Stimulated activated CD8-positive, alpha-beta memory T cell treated with anti-CD3 and anti-CD28 coated beads, Interleukin-4, amount 100 ng/mL, for 1 hour (primary cell): ENCODE data around the gene APBB2.

Experiments used
- DNase-seq, 2 donors: peaks; one replicate each; pipeline ENCODE4 v3.0.0-alpha.2; 2020; ENCODE audit warnings: low read depth in 2 of 2, low spot score in 1 of 2

The APBB2 gene

DNA sequence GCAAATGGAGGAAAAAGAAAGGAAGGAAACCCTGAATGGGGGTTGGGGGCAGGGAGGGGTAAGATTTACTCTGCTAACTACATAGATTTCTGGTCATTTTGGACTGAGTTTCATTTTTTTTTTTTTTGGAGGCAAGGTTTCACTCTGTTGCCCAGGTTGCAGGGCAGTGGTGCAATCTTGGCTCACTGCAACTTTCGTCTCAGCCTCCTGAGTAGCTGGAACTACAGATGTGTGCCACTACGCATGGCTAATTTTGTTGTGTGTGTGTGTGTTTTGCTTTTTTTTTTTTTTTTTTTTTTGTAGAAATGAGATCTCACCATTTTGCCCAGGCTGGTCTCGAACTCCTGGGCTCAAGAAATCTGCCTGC lies 223.5 kb downstream of the APBB2 start:
- DNase-seq = no peak

DNA sequence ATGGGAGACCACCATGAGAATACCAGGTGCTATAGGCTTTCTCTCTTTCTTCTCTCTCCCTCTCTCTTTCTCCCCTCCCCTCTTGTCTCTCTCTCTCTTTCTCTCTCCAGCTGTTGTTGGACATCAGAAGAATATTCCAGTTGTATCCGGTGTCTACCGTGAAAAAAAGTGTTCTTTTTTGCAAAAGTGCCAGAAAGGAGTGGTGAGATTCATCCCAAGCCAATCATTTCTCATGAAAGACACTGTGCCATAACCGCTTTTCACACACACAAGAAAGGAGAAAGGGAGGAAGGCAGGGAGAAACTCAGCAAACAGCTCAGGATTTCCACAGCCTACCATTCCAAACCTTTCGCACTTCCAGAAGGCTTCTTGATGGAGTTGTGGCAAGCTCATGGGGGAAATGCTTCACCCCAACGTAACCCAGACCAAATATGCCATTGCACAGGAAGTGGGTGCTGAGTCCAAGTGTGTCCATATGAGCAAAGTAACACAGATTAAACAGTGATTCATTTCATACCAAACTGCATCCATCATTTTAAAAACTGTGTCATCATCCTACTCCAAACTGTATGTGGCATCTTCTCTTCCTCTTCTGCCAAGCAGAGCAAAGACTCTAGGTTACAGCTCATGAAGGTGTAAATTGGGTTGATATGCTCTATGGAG lies 224.0 kb downstream of the APBB2 start:
- DNase-seq = no peak

DNA sequence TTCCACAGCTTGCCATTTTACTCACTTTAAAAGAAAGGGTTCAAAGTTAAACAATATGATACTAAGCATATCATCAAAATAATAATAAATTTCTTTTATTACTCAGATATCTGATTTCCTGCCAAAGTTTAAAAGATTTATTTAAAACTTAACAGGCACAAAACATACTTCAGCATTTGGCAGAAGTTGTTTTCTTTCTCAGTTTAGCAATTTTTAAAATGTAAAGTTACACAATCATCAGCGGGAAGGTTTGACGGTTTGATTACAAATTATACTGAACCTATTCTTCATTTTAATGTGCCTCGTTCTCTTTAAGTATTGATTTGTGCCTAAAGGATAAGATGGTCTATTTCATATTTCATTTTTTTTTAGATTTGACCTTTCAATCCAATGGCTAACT lies 227.2 kb downstream of the APBB2 start:
- no peak for DNase-seq

DNA sequence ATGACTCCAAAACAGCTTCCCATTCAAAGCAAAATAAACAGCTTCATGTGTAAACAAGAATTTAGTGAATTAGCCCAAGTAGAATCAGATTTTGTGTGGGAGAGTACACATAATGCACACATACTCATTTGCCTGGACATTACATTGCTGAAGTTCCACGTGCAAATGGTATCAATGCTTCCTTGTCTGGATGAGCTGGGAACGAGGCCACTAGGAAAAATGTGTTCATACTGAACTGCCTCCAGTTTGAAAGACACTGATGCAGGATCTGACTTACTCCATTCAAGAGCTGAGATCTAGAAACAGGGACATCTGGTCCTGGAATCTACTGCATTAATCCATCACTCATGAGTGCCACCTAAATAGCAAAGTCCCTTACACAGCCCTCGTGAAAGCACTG lies 228.0 kb downstream of the APBB2 start:
- DNase-seq = no peak

DNA sequence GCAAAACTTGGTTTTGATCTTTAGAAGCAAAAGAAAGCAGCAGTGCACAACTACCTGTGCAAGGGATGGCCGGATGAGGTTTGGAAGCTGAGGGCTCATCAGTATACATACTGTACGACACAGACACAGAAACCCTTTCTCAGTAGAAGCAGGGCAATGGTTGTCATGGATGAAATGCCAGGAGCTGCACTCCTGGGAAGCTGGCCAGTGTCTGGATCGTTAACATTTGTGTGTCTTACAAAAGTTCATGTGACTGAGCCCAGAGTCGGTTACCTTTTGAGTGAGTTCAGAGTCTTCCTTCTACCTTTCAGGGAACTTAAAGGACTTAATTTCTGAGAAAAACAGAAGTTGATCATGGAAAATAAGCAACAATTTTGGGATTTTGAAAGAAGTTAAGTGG lies 230.3 kb downstream of the APBB2 start:
- DNase-seq = no peak

DNA sequence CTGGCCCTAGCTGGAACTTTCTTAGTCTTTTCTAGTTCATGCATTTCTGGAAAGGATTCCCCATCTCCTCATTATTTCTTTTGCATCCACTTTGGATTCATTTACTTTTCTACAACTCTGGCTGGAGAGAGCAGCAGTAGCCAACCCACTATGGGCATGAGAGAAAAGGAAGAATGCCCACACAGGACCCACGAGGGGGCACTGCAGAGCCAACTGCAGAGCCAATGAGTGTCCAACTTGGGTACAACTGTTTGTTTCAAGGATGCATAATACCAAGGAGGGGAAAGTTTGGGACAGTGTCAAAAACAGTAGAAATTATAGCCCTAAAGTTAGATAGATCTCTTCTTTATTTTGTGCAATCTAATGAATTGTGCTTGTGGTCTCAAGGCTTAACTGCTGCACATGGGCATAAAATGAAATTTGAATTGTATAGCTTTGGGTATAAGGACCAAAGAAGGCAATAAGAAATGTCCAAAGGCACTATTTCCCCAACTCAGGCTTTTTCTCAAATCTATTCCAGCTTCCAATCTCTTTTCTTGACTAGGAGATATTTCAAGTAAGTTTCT lies 233.9 kb downstream of the APBB2 start:
- no peak for DNase-seq

DNA sequence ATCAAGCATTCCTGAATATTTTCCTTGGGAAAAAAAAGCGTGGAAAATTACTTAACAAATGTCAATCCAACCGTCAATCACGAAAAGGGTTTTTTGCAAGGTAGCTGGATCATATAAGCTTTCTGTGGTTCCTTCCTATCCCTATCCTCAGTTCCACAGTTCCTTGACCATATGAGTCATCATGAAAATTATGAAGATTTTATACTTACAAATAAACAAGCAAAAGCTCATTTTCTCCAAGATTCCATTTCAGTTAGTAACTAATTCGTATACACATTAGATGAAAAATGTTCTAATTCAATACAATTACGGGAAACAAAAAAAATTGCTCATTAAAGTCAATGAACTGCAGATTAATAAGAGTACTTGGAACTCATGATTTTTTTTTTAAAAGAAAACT lies 235.8 kb downstream of the APBB2 start:
- no peak for DNase-seq

DNA sequence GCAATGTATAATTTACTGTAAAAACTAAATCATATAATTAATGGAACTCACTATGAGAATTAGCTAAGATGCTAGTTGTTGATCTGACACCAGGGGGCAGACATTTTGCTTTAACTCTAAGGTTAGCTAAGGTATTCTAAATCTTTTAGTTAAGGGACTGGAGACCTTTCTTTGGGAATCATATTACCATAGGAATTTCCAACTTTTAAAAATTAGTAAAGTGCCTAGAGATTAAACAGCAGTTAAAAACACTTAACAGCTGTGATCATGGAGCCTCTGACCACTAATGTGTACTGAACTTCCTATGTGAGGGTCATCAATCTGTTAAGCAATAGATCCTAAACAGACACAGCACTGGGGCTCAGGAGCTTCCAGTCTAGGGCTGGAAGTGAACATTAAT lies 238.0 kb downstream of the APBB2 start:
- DNase-seq = no peak

DNA sequence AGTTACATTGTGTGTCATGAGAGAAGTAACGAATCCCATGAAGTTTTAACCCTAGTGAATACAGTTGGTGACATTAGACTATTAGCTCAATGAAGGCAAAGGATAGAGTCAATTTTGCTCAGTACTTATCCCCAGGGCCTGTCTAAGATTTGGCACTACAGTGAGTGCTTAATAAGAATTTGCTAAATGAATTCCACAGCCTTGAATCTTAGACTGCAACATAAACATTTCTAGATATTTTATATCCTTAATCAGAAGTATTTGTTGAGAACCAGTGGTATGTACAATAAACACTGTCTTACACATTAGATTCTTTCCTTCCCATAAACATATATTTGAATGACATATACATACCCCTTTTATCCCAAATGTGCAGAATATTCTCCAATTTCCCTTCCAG lies 241.6 kb downstream of the APBB2 start:
- no peak for DNase-seq

DNA sequence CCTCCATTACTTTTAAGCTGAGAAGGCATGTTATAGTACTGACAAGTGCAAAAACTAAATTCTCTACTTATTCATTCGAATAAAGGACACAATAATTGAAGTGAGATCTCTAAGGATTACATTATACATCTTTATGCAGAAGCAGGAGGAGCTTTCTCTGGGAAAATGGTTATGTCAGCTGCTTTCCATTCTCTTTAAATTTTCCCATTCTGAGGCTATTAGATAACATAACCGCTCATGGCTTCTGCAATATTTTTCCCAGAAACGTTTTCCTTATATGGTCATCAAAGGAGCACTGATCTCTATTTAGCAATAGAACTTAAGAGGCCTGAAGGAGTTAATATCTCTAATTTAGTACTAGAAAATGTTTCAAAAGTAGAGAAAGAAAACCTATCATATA lies 243.0 kb downstream of the APBB2 start:
- DNase-seq = no peak

DNA sequence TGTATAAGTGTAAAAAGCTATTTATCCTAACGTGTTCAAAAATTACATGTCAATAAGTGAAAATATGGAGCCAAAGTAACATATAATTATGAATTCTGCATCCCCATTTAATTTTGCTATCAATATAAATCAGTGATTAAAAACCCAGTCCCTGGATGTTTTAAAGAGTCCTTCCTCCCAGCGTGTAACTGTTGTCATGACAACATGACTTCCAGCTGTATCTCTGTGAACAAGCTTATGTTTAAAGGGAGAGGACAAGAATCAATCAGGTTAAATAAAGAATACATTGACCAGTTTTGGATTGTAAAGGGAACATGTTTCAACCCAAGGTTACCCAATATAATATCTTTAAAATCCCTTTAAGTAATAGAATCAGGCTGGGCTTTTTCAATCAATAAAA lies 244.8 kb downstream of the APBB2 start:
- no peak for DNase-seq

DNA sequence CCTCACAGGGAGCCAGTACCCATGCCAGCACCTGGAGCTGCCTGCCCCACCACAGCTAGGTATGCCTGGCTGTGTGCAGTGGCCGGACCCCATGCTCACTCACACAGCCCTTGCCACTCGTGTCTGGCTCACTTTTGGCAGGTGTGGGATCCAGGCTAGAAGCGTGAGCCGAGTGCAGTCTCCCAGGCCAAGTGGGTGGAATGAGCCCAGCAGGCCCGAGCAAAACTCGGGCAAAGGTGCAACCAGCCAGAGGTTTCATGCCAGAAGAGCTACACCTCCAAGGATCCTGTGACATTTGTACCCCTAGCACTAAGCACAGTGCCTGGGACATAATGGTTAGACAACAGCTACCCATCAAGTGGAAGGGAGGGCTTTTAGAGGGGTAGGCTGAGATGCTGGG lies 246.8 kb downstream of the APBB2 start:
- DNase-seq = no peak

DNA sequence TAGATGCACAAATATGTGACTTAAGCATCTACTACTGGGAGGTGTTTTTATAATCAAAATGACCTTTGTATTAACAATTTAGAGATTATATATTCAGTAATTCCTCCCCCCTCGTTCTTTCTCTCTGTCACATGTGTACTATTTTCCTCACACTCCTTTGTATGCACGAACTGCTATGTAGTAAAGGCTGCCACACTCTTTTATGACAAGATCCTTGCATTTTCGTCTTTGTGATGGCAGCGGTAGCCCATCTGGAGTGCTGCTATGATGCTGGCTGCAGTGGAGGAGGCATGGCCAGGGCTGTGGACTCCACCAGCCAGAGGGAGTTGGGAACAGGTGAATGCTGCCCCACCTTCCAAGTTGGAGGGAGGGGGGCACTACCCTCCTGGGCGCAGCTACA lies 248.3 kb downstream of the APBB2 start:
- no peak for DNase-seq

DNA sequence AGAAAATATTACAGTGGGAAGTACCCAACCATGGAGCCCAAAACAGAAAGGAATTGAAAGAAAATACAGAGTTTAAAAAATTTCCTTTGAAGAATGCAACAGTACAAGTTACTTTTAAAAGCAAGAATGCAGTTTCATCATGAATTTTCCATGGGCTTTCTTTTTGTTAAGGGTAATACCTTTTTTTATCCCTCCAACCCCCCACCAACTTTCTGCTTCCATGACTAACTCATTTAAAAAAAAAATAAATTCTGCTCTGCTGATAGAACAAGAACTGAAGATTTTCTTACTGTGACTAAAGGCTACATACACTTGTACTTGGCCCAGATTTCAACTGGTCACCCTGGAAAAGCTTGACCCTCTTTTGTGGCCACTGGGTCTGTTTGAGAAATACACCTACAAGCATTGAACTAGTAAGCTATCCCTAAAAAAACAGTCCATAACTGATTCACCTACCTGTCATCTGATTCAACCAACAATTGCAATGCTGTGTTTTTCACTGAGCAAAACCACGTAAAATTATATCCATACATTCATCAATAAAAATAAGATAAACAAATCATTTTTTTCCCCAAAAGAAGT lies 250.4 kb downstream of the APBB2 start:
- DNase-seq = no peak

DNA sequence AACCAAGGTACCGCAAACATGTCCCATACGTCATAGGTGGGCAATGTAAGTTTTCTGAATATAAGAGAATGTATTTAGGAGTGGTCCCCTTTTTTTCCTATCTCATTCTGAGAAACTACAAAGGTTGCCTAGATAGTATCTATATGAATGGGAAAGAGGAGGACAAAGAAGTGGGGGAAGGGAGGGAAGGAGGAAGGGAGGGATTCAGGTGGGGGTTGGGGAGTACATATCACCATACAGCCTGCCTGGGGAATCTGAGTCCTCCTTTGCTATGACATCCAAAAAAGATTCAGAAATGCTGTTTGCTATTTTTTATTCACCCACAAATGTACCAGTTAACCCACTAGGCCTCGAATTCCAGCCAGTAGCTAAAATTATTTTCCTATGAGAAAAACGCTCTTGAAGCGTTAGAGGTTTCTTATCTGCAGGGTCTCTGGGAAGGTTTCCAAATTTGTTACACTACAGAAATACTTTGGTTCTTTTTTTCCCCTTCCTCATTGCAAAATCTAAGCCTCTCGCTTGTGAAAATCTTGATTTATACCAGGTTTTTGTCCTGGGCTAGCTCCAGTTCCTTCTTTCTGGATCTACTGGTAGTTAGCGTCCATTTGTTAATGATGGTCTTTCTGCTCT lies 251.7 kb downstream of the APBB2 start:
- DNase-seq = no peak

DNA sequence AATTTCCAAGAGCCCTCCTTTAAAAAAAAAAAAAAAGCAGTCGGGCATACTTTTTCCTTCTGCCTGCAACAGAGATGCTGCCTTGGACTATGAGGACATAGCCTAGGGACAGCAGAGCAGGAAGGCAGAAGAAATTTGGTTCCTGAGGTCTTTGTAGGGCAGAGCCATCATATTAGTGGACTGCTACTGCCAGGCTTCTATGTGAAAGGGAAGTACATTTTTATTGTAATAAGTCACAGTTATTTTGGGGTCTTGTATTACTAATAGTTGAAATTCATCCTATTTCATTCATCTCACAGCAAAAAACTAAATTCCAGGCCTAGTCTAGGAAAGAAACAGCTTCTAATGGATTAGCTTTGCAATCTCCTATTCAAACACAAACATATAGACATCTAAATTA lies 253.4 kb downstream of the APBB2 start:
- no peak for DNase-seq

DNA sequence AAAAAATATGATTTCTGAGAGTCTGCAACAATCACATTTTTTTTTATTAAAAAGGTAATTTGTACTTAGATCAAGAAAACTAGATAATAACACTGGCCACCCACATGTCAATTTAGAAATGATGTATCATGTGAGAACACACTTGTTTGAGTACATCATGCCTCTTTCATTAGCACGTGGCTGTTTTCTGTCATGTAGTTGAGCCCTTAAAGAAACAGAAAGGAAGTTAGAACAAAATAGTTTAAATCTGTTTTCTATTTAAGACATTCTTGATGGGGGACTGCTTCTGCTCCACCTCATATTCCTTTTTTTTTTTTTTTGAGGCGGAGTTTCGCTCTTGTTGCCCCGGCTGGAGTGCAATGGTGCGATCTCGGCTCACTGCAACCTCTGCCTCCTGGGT lies 257.1 kb downstream of the APBB2 start:
- no peak for DNase-seq

DNA sequence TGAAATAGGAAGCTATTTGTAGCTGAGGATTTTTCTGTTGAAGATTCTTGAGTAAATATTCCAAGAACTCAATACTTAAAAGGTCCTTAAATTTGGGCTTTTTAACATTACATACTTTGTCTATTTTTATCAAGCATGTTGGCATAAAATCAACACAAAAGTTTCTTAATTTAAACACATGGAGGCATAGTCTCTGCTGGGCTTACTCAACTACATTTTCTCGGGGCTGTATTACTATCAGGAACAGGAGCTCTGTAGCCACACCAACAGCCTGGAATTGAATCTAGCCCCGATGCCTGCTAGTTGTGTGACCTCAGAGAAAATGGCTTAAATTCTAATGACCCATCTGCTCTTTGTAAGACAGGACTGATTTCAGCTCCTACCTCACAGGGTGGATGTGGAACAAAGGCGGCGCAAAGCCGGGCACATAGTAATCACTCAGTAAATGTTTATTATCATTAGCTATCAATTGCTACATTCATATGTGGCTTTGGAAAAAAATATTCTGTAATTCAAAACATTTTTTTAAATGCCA lies 257.6 kb downstream of the APBB2 start:
- no peak for DNase-seq

DNA sequence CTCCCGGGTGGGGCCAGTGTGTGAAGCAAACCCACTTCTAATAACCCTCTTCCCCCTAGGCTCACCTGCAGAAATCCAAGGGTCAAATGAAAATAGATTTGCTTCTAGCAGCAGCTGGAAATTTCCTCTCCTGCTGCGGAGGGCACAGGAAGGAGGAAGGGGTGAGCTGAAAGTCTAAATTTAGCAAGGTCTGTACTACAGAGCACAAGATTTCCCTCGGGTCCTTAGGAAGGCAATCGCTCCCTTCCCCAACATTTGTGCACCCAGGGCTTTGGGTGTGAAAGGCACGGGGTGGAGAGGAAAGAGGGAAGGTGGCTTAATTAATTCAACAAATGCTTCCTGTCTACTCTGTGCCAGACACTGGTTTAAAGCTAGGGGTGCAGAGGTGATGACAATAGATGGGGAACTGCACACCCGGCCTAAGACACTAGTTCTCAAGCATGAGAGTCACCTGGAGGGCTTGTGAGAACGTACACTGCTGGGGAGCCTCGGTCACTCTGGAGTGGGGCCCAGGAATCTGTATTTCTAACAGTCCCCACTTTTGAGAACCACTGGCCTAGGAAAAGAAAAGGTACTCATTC lies 260.2 kb downstream of the APBB2 start:
- DNase-seq = no peak

DNA sequence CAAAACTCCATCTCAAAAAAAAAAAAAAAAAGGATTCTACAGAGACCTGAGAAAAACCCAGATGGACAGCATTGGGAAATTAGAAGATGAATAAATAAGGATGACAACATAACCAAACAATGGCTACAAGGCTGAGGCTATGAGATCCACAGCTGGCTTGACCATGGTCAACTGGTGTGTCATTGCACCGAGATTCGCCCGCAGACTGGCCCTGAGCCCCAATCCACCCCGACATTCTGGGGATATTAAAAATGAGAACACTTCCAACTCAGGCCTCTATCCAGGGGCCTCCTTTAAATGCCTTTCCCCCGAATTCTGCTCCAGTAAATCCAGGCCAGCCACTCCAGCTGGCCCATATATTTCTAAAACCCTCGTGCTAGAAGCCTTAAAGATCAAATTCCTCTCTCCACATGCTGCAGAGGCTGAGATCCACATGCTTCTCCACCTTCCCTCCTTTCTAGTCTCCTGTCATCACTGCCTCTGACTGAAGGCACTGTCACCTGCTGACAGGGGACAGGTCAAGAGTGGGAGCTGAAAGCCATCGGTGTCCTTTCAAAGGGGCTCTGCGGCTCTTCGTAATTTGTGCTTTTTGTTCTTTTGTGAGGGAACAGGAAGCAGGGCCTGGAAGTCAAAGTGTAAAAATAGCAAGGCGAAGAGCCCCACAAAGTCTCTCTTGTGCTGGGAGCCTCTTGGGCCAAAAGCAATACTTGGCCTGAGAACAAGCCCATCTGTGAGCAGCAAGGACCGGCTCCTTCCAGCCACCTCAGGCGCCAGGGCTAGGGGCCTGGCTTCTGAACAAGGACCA lies 260.9 kb downstream of the APBB2 start:
- no peak for DNase-seq

DNA sequence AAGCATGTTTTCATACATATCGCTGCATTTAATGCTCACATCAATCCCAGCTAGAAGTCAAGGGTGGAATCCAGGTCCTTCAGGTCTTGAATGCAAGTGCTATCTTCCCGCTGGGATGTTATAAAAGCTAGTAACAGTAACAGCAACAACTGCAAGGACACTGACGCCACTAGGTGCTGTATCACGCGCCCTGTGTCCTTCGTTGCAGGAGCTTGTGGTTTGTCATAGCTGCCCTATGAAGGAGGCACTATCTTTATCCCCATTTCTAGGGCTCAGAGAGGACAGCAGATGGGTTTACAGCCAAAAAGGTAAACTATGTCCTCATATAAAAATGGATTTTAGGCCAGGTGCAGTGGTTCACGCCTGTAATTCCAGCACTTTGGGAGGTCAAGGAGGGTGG lies 261.7 kb downstream of the APBB2 start:
- DNase-seq = no peak
